GM19324 (cell line): ENCODE measurements around the gene UVSSA.
"Not testable (repeated sequence)": the region's sequence is repeated elsewhere in the genome, so short reads cannot be mapped to it uniquely, and the experiment has no call there.

Experiments
- ATAC-seq: cut with Tn5 transposase; IDR thresholded peaks from one replicate; pipeline ENCODE4 v1.9.1; 2021; ENCODE audit warnings: mild to moderate bottlenecking, moderate library complexity; ENCODE audit not compliant: unreplicated experiment, low FRiP score

UVSSA gene

GRCh38 chr4:1360423-1361283 lies 13.6 kb downstream of the UVSSA start:
- no peak for ATAC-seq

GRCh38 chr4:1361431-1361830 lies 14.4 kb downstream of the UVSSA start:
- ATAC-seq: no peak

GRCh38 chr4:1362046-1362445 lies 15.0 kb downstream of the UVSSA start:
- ATAC-seq: no peak

GRCh38 chr4:1362521-1362920 lies 15.5 kb downstream of the UVSSA start:
- no peak for ATAC-seq

- ATAC-seq: no peak
These were observed 16.5 kb downstream of the UVSSA start for GRCh38 chr4:1363513-1363912.

- no peak for ATAC-seq
These were observed 17.2 kb downstream of the UVSSA start for GRCh38 chr4:1364217-1364616.

GRCh38 chr4:1364748-1365147 lies 17.7 kb downstream of the UVSSA start:
- ATAC-seq: no peak

- ATAC-seq: no peak
These were observed 18.5 kb downstream of the UVSSA start for GRCh38 chr4:1365271-1366178.

- ATAC-seq: no peak
These were observed 19.6 kb downstream of the UVSSA start for GRCh38 chr4:1366371-1367229.

- ATAC-seq: no peak
These were observed 20.4 kb downstream of the UVSSA start for GRCh38 chr4:1367230-1367935.

GRCh38 chr4:1367936-1368289 lies 20.9 kb downstream of the UVSSA start:
- no peak for ATAC-seq

GRCh38 chr4:1368421-1369090 lies 21.5 kb downstream of the UVSSA start:
- no peak for ATAC-seq

GRCh38 chr4:1369091-1369450 lies 22.1 kb downstream of the UVSSA start:
- no peak for ATAC-seq

- no peak for ATAC-seq
These were observed 22.6 kb downstream of the UVSSA start for GRCh38 chr4:1369479-1370079.

- no peak for ATAC-seq
These were observed 23.5 kb downstream of the UVSSA start for GRCh38 chr4:1370321-1371124.

GRCh38 chr4:1371176-1372165 lies 24.5 kb downstream of the UVSSA start:
- ATAC-seq: no peak

- ATAC-seq: not testable (repeated sequence)
These were observed 25.6 kb downstream of the UVSSA start for GRCh38 chr4:1372576-1372975.
